ENCODE measurements around the gene HOXB2. TPM values are rescaled to one million over a fixed set of nuclear protein-coding genes. Genes with fewer than 3 reads are reported as not detected.

HOXB2 gene
- total RNA-seq, 2 experiments from 2014 or later: not detected

- TF ChIP-seq EZH2phosphoT487 (IDR thresholded peaks at IDR 0.05; ENCODE audit: borderline replicate concordance, low read depth, low read length) (no peak), CTCF (conservative IDR thresholded peaks at IDR 0.05; ENCODE audit: low read length) (no peak)
- no peak for DNase-seq (ENCODE audit: low spot score)
- intact Hi-C loops (cut with micrococcal nuclease; ENCODE audit: unreplicated experiment): no loop called here
- POLR2A ChIA-PET: no interaction called here
- no TSS peak for BruUV-seq (replicated peaks)
- Histone ChIP-seq H3K4me3 (ENCODE audit: low read depth, low read length, poor library complexity, severe bottlenecking) (no peak overlapping the region), H3K9me3 (ENCODE audit: low read length) (no peaks in the 10 kb centered on the region), H3K9me2 (ENCODE audit: insufficient read depth, low read length) (no peaks in the 10 kb centered on the region), H3K4me1 (ENCODE audit: insufficient read depth, low read length, poor library complexity, severe bottlenecking) (no peaks in the 10 kb centered on the region), H3K4me2 (ENCODE audit: low read length) (no peak overlapping the region), H2AFZ (ENCODE audit: low read length) (no peak overlapping the region), H3K36me3 (ENCODE audit: insufficient read depth, low read length) (peaks cover 12% of the 10 kb centered on the region; the same call in 1 of the 2 replicates), H4K20me1 (ENCODE audit: insufficient read depth, low read length) (no peaks in the 10 kb centered on the region), H3K27ac (ENCODE audit: low read depth, low read length, poor library complexity, severe bottlenecking) (no peak overlapping the region), H3K79me2 (ENCODE audit: insufficient read depth, low read depth, low read length) (no peaks in the 10 kb centered on the region)
- CTCF ChIA-PET (ENCODE audit: unreplicated experiment): no interaction called here
Observed at GRCh38 chr17:48553826-48554225, 8.9 kb upstream of the HOXB2 start.

DNA sequence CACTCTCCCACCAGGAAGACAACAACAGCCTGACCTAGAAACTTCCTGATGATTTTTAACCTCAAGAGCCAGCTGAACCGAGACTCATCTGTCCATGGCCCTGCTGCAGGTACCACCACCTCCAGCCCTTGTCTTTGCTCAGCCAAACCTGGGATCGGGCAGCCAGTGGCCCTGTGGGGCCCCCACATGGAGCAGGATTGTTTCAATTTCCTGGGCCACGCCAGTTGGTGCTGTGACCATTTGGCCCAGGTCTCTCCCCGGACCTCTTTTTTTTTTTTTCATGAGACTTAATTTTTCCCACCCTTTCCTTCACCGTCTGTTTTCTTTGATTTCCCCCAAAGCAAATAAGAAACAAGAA, 8.3 kb upstream of the HOXB2 start:
- intact Hi-C loops (cut with micrococcal nuclease; ENCODE audit: unreplicated experiment): no loop called here
- no TSS peak for BruUV-seq (replicated peaks)

More for the DNA sequence above, 8.3 kb upstream of the HOXB2 start:
- Histone ChIP-seq H3K27ac (ENCODE audit: low read depth, low read length, poor library complexity, severe bottlenecking) (no peak overlapping the region), H2AFZ (ENCODE audit: low read length) (no peak overlapping the region), H3K9me3 (ENCODE audit: low read length) (no peaks in the 10 kb centered on the region), H3K79me2 (ENCODE audit: insufficient read depth, low read depth, low read length) (no peaks in the 10 kb centered on the region), H3K4me2 (ENCODE audit: low read length) (no peak overlapping the region), H4K20me1 (ENCODE audit: insufficient read depth, low read length) (no peaks in the 10 kb centered on the region), H3K36me3 (ENCODE audit: insufficient read depth, low read length) (peaks cover 12% of the 10 kb centered on the region; the same call in 1 of the 2 replicates), H3K4me1 (ENCODE audit: insufficient read depth, low read length, poor library complexity, severe bottlenecking) (no peaks in the 10 kb centered on the region), H3K9me2 (ENCODE audit: insufficient read depth, low read length) (no peaks in the 10 kb centered on the region), H3K4me3 (ENCODE audit: low read depth, low read length, poor library complexity, severe bottlenecking) (no peak overlapping the region)
- TF ChIP-seq CTCF (conservative IDR thresholded peaks at IDR 0.05; ENCODE audit: low read length): no peak
- no peak for DNase-seq (ENCODE audit: low spot score)
- ChIA-PET CTCF (ENCODE audit: unreplicated experiment) (no interaction called here), POLR2A (no interaction called here)
